ENCODE data around the gene PARP16.

PARP16 gene

DNA sequence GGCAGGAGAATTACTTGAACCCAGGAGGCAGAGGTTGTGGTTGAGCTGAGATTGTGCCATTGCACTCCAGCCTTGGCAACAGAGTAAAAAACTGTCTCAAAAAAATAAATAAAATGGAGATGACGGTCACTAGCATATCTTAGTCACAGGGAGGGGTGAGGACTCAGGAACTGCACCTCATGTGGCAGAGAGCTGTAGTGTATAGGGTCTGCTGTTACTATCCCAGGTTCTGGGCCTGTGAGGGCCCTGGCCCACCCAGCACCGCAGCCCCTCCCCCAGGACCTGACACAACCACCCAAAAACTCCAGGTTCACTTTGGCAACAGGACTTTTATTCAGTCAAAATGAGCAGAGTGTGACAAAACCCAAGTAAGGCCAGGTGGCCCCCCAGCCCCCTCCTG is 40.1 kb upstream of the PARP16 start:
- no peaks in the 10 kb centered on the region for H3K9me2 ChIP-seq (replicated peaks; ENCODE audit: low read depth, low read length)
- no peak overlapping the region for H3K4me2 ChIP-seq (ENCODE audit: low read depth, low read length, poor library complexity, severe bottlenecking)
- H3K27me3 ChIP-seq (ENCODE audit: insufficient read depth, low read length, poor library complexity, severe bottlenecking): no peaks in the 10 kb centered on the region
- H3K9me3 ChIP-seq (ENCODE audit: insufficient read depth, low read depth, low read length): no peaks in the 10 kb centered on the region
- H3K4me3 ChIP-seq (ENCODE audit: low read length, poor library complexity, severe bottlenecking): no peak overlapping the region
- no peak overlapping the region for H2AFZ ChIP-seq (ENCODE audit: low read length)
- no peaks in the 10 kb centered on the region for H3K36me3 ChIP-seq (ENCODE audit: insufficient read depth, low read length)
- H3K79me2 ChIP-seq (ENCODE audit: insufficient read depth, low read length): no peaks in the 10 kb centered on the region
- H3K4me1 ChIP-seq (ENCODE audit: insufficient read depth, low read length, poor library complexity, severe bottlenecking): no peaks in the 10 kb centered on the region
- H4K20me1 ChIP-seq (ENCODE audit: insufficient read depth, low read length, poor library complexity, severe bottlenecking): no peaks in the 10 kb centered on the region
- no peak for TF ChIP-seq EZH2phosphoT487 (IDR thresholded peaks at IDR 0.05; ENCODE audit: borderline replicate concordance)
- no peak for TF ChIP-seq CTCF (conservative IDR thresholded peaks at IDR 0.05; ENCODE audit: low read length)
- no peak overlapping the region for H3K9ac ChIP-seq (ENCODE audit: low read depth, low read length, poor library complexity, severe bottlenecking)
- no peaks in the 10 kb centered on the region for H3F3A ChIP-seq (ENCODE audit: low read depth)

- no peaks in the 10 kb centered on the region for H3K9me2 ChIP-seq (replicated peaks; ENCODE audit: low read depth, low read length)
- no peak overlapping the region for H3K4me2 ChIP-seq (ENCODE audit: low read depth, low read length, poor library complexity, severe bottlenecking)
- no peaks in the 10 kb centered on the region for H4K20me1 ChIP-seq (ENCODE audit: insufficient read depth, low read length, poor library complexity, severe bottlenecking)
- no peaks in the 10 kb centered on the region for H3K4me1 ChIP-seq (ENCODE audit: insufficient read depth, low read length, poor library complexity, severe bottlenecking)
- TF ChIP-seq EZH2phosphoT487 (IDR thresholded peaks at IDR 0.05; ENCODE audit: borderline replicate concordance) (no peak), CTCF (conservative IDR thresholded peaks at IDR 0.05; ENCODE audit: low read length) (no peak)
- no peaks in the 10 kb centered on the region for H3K79me2 ChIP-seq (ENCODE audit: insufficient read depth, low read length)
- H3K36me3 ChIP-seq (ENCODE audit: insufficient read depth, low read length): no peaks in the 10 kb centered on the region
- no peak overlapping the region for H2AFZ ChIP-seq (ENCODE audit: low read length)
- no peaks in the 10 kb centered on the region for H3K9me3 ChIP-seq (ENCODE audit: insufficient read depth, low read depth, low read length)
- H3F3A ChIP-seq (ENCODE audit: low read depth): no peaks in the 10 kb centered on the region
- no peak overlapping the region for H3K4me3 ChIP-seq (ENCODE audit: low read length, poor library complexity, severe bottlenecking)
- no peak overlapping the region for H3K9ac ChIP-seq (ENCODE audit: low read depth, low read length, poor library complexity, severe bottlenecking)
- H3K27me3 ChIP-seq (ENCODE audit: insufficient read depth, low read length, poor library complexity, severe bottlenecking): no peaks in the 10 kb centered on the region
Observed at GRCh38 chr15:65326117-65326526, 39.4 kb upstream of the PARP16 start.

- Histone ChIP-seq H3K9me3 (ENCODE audit: insufficient read depth, low read depth, low read length) (no peaks in the 10 kb centered on the region), H4K20me1 (ENCODE audit: insufficient read depth, low read length, poor library complexity, severe bottlenecking) (no peaks in the 10 kb centered on the region), H3K27me3 (ENCODE audit: insufficient read depth, low read length, poor library complexity, severe bottlenecking) (no peaks in the 10 kb centered on the region), H3K4me2 (ENCODE audit: low read depth, low read length, poor library complexity, severe bottlenecking) (no peak overlapping the region), H3K9me2 (replicated peaks; ENCODE audit: low read depth, low read length) (no peaks in the 10 kb centered on the region), H3F3A (ENCODE audit: low read depth) (no peaks in the 10 kb centered on the region), H3K4me1 (ENCODE audit: insufficient read depth, low read length, poor library complexity, severe bottlenecking) (no peaks in the 10 kb centered on the region), H3K36me3 (ENCODE audit: insufficient read depth, low read length) (no peaks in the 10 kb centered on the region), H3K4me3 (ENCODE audit: low read length, poor library complexity, severe bottlenecking) (no peak overlapping the region), H2AFZ (ENCODE audit: low read length) (no peak overlapping the region), H3K79me2 (ENCODE audit: insufficient read depth, low read length) (no peaks in the 10 kb centered on the region), H3K9ac (ENCODE audit: low read depth, low read length, poor library complexity, severe bottlenecking) (no peak overlapping the region)
- TF ChIP-seq CTCF (conservative IDR thresholded peaks at IDR 0.05; ENCODE audit: low read length) (no peak), EZH2phosphoT487 (IDR thresholded peaks at IDR 0.05; ENCODE audit: borderline replicate concordance) (no peak)
Observed at GRCh38 chr15:65323071-65323511, 36.4 kb upstream of the PARP16 start.

All from Loucy (cell line).